ENCODE measurements around the gene MERTK.

MERTK gene

GRCh38 chr2:111984213-111984604, 85.8 kb downstream of the MERTK start:
- H3K27ac ChIP-seq (ENCODE audit: low read depth, low read length), result no peak overlapping the region

DNA sequence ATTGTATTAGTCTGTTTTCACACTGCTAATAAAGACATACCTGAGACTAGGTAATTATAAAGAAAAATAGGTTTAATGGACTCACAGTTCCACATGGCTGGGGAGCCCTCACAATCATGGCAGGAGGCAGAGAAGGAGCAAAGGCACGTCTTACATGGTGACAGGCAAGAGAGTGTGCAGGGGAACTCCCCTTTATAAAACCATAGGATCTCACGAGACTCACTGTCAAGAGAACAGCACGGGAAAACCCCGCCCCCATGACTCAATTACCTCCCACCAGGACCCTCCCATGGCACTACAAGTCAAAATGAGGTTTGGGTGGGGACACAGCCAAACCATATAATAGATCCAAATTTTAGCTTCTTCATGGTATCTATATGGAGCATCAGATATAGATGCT, 87.1 kb downstream of the MERTK start:
- Histone ChIP-seq H3K27me3 (ENCODE audit: control insufficient read depth in 5 of 5, insufficient read depth in 4 of 5, low read length in 5 of 5) (no peaks in the 10 kb centered on the region), H3K36me3 (ENCODE audit: control insufficient read depth in 5 of 5, insufficient read depth in 5 of 5, low read length in 5 of 5) (peaks cover 0 to 23% (median 14%) of the 10 kb centered on the region in 5 donors)

More at GRCh38 chr2:111984213-111984604, 85.8 kb downstream of the MERTK start:
- H3K27me3 ChIP-seq (ENCODE audit: control insufficient read depth in 5 of 5, insufficient read depth in 4 of 5, low read length in 5 of 5), result no peaks in the 10 kb centered on the region
- H3K36me3 ChIP-seq (ENCODE audit: control insufficient read depth in 5 of 5, insufficient read depth in 5 of 5, low read length in 5 of 5), result peaks cover 0 to 23% (median 14%) of the 10 kb centered on the region in 5 donors
- no peak overlapping the region for H3K9ac ChIP-seq (ENCODE audit: low read length in 5 of 5)
- H3K9me3 ChIP-seq (ENCODE audit: control insufficient read depth in 5 of 5, low read length in 5 of 5), result no peaks in the 10 kb centered on the region
- no peak overlapping the region for H3K4me3 ChIP-seq (ENCODE audit: low read depth in 1 of 5, low read length in 5 of 5)
- no peaks in the 10 kb centered on the region for H3K4me1 ChIP-seq (ENCODE audit: control insufficient read depth in 5 of 5, insufficient read depth in 5 of 5, low read length in 5 of 5)

GRCh38 chr2:111986116-111986900, 87.9 kb downstream of the MERTK start:
- Histone ChIP-seq H3K9me3 (ENCODE audit: control insufficient read depth in 5 of 5, low read length in 5 of 5) (no peaks in the 10 kb centered on the region), H3K27me3 (ENCODE audit: control insufficient read depth in 5 of 5, insufficient read depth in 4 of 5, low read length in 5 of 5) (no peaks in the 10 kb centered on the region), H3K9ac (ENCODE audit: low read length in 5 of 5) (no peak overlapping the region), H3K27ac (ENCODE audit: low read depth, low read length) (no peak overlapping the region), H3K36me3 (ENCODE audit: control insufficient read depth in 5 of 5, insufficient read depth in 5 of 5, low read length in 5 of 5) (peaks cover 0 to 23% (median 14%) of the 10 kb centered on the region in 5 donors), H3K4me3 (ENCODE audit: low read depth in 1 of 5, low read length in 5 of 5) (no peak overlapping the region), H3K4me1 (ENCODE audit: control insufficient read depth in 5 of 5, insufficient read depth in 5 of 5, low read length in 5 of 5) (no peaks in the 10 kb centered on the region)

More for the DNA sequence above, 87.1 kb downstream of the MERTK start:
- Histone ChIP-seq H3K4me1 (ENCODE audit: control insufficient read depth in 5 of 5, insufficient read depth in 5 of 5, low read length in 5 of 5) (no peaks in the 10 kb centered on the region), H3K9ac (ENCODE audit: low read length in 5 of 5) (no peak overlapping the region), H3K9me3 (ENCODE audit: control insufficient read depth in 5 of 5, low read length in 5 of 5) (no peaks in the 10 kb centered on the region), H3K4me3 (ENCODE audit: low read depth in 1 of 5, low read length in 5 of 5) (no peak overlapping the region), H3K27ac (ENCODE audit: low read depth, low read length) (no peak overlapping the region)

GRCh38 chr2:111990375-111990774, 92.0 kb downstream of the MERTK start:
- Histone ChIP-seq H3K27me3 (ENCODE audit: control insufficient read depth in 5 of 5, insufficient read depth in 4 of 5, low read length in 5 of 5) (no peaks in the 10 kb centered on the region), H3K27ac (ENCODE audit: low read depth, low read length) (no peak overlapping the region), H3K9me3 (ENCODE audit: control insufficient read depth in 5 of 5, low read length in 5 of 5) (no peaks in the 10 kb centered on the region), H3K9ac (ENCODE audit: low read length in 5 of 5) (no peak overlapping the region), H3K4me1 (ENCODE audit: control insufficient read depth in 5 of 5, insufficient read depth in 5 of 5, low read length in 5 of 5) (peaks cover 0 to 7% (median 0%) of the 10 kb centered on the region in 5 donors), H3K36me3 (ENCODE audit: control insufficient read depth in 5 of 5, insufficient read depth in 5 of 5, low read length in 5 of 5) (peaks cover 0 to 6% (median 0%) of the 10 kb centered on the region in 5 donors), H3K4me3 (ENCODE audit: low read depth in 1 of 5, low read length in 5 of 5) (no peak overlapping the region)

- no peaks in the 10 kb centered on the region for H3K27me3 ChIP-seq (ENCODE audit: control insufficient read depth in 5 of 5, insufficient read depth in 4 of 5, low read length in 5 of 5)
- peaks cover 0 to 9% (median 0%) of the 10 kb centered on the region in 5 donors for H3K36me3 ChIP-seq (ENCODE audit: control insufficient read depth in 5 of 5, insufficient read depth in 5 of 5, low read length in 5 of 5)
- H3K4me1 ChIP-seq (ENCODE audit: control insufficient read depth in 5 of 5, insufficient read depth in 5 of 5, low read length in 5 of 5), result peaks cover 0 to 7% (median 0%) of the 10 kb centered on the region in 5 donors
- H3K9me3 ChIP-seq (ENCODE audit: control insufficient read depth in 5 of 5, low read length in 5 of 5), result no peaks in the 10 kb centered on the region
- H3K4me3 ChIP-seq (ENCODE audit: low read depth in 1 of 5, low read length in 5 of 5), result no peak overlapping the region
- H3K9ac ChIP-seq (ENCODE audit: low read length in 5 of 5), result no peak overlapping the region
- no peak overlapping the region for H3K27ac ChIP-seq (ENCODE audit: low read depth, low read length)
Measured at GRCh38 chr2:111990856-111991255, 92.4 kb downstream of the MERTK start.

- no peaks in the 10 kb centered on the region for H3K27me3 ChIP-seq (ENCODE audit: control insufficient read depth in 5 of 5, insufficient read depth in 4 of 5, low read length in 5 of 5)
- no peak overlapping the region for H3K4me3 ChIP-seq (ENCODE audit: low read depth in 1 of 5, low read length in 5 of 5)
- peaks cover 0 to 7% (median 0%) of the 10 kb centered on the region in 5 donors for H3K4me1 ChIP-seq (ENCODE audit: control insufficient read depth in 5 of 5, insufficient read depth in 5 of 5, low read length in 5 of 5)
- no peak overlapping the region for H3K9ac ChIP-seq (ENCODE audit: low read length in 5 of 5)
- no peak overlapping the region for H3K27ac ChIP-seq (ENCODE audit: low read depth, low read length)
- no peaks in the 10 kb centered on the region for H3K9me3 ChIP-seq (ENCODE audit: control insufficient read depth in 5 of 5, low read length in 5 of 5)
- H3K36me3 ChIP-seq (ENCODE audit: control insufficient read depth in 5 of 5, insufficient read depth in 5 of 5, low read length in 5 of 5), result peaks cover 0 to 19% (median 0%) of the 10 kb centered on the region in 5 donors
Measured at GRCh38 chr2:111994042-111994441, 95.6 kb downstream of the MERTK start.

DNA sequence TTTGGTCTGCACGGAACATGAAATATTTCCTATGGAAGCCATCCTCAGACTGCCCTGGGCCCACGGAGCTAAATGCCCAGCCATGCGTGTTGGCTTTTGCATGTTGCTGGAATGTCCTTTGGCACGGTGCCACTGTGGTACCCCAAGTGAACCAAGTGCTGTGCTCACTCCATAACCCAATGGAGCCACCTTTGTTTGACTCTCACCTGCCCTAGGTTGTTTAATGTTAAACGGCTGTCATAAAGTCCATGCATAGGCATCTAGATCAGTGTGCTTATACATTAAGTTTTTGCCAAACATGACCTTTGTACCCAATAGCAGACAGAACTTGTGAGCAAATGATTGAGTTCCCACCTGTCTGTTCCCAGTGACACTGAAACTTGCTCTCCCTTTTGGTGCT, 96.7 kb downstream of the MERTK start:
- Histone ChIP-seq H3K36me3 (ENCODE audit: control insufficient read depth in 5 of 5, insufficient read depth in 5 of 5, low read length in 5 of 5) (peaks cover 0 to 19% (median 0%) of the 10 kb centered on the region in 5 donors), H3K27me3 (ENCODE audit: control insufficient read depth in 5 of 5, insufficient read depth in 4 of 5, low read length in 5 of 5) (no peaks in the 10 kb centered on the region), H3K4me3 (ENCODE audit: low read depth in 1 of 5, low read length in 5 of 5) (no peak overlapping the region), H3K27ac (ENCODE audit: low read depth, low read length) (no peak overlapping the region), H3K4me1 (ENCODE audit: control insufficient read depth in 5 of 5, insufficient read depth in 5 of 5, low read length in 5 of 5) (peaks cover 0 to 7% (median 0%) of the 10 kb centered on the region in 5 donors), H3K9ac (ENCODE audit: low read length in 5 of 5) (no peak overlapping the region), H3K9me3 (ENCODE audit: control insufficient read depth in 5 of 5, low read length in 5 of 5) (no peaks in the 10 kb centered on the region)

DNA sequence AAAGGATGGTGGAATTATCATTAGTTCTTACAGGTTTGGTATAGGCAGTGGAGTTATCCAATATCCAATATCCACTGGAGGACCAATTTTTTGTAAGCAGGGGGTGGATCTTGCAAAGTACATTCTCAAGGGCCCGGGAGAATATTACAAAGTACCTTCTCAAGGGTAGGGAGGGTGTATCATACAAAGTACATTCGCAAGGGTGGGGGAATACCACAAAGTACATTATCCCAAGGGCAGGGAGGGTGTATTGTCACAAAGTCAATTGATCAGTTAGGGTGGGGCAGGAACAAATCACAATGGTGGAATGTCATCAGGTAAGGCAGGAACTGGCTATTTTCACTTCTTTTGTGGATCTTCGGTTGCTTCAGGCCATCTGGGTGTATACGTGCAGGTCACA, 101.4 kb downstream of the MERTK start:
- Histone ChIP-seq H3K4me1 (ENCODE audit: control insufficient read depth in 5 of 5, insufficient read depth in 5 of 5, low read length in 5 of 5) (peaks cover 0 to 18% (median 8%) of the 10 kb centered on the region in 5 donors), H3K36me3 (ENCODE audit: control insufficient read depth in 5 of 5, insufficient read depth in 5 of 5, low read length in 5 of 5) (peaks cover 0 to 19% (median 0%) of the 10 kb centered on the region in 5 donors), H3K9ac (ENCODE audit: low read length in 5 of 5) (no peak overlapping the region), H3K27me3 (ENCODE audit: control insufficient read depth in 5 of 5, insufficient read depth in 4 of 5, low read length in 5 of 5) (no peaks in the 10 kb centered on the region), H3K9me3 (ENCODE audit: control insufficient read depth in 5 of 5, low read length in 5 of 5) (no peaks in the 10 kb centered on the region), H3K27ac (ENCODE audit: low read depth, low read length) (no peak overlapping the region), H3K4me3 (ENCODE audit: low read depth in 1 of 5, low read length in 5 of 5) (no peak overlapping the region)

DNA sequence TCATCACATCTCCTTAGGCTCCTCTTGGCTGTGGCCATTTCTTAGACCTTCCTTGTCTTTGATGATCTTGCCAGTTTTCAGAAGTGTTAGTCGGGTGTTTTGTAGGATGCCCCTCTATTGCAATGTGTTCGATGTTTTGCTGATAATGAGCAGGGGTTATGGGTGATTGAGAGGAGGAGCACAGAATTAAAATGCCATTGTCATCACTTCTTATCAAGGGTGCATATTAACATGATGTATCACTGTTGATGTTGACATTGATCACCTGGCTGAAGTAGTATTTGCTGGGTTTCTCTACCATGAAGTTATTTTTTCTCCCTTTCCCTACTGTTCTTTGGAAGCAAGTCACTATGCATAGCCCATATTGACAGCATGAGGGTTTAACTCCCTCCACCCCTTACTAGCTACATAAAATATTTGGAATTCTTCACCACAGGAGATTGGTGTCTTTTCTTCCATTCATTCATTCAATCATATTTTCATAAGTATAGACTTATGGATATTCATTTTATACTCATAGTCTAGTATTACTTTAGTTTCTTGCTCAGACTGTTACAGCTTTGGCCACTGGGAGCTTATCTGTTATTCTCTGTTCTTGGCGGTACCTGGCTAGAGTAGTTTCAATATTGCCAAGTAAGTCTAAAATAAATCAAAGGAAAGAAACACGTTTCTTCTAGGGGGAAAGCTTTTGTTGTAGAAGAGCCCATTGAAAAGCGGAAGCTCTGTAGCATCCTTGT, 102.2 kb downstream of the MERTK start:
- no peak overlapping the region for H3K27ac ChIP-seq (ENCODE audit: low read depth, low read length)
- H3K36me3 ChIP-seq (ENCODE audit: control insufficient read depth in 5 of 5, insufficient read depth in 5 of 5, low read length in 5 of 5), result peaks cover 0 to 14% (median 0%) of the 10 kb centered on the region in 5 donors
- H3K9ac ChIP-seq (ENCODE audit: low read length in 5 of 5), result no peak overlapping the region

DNA sequence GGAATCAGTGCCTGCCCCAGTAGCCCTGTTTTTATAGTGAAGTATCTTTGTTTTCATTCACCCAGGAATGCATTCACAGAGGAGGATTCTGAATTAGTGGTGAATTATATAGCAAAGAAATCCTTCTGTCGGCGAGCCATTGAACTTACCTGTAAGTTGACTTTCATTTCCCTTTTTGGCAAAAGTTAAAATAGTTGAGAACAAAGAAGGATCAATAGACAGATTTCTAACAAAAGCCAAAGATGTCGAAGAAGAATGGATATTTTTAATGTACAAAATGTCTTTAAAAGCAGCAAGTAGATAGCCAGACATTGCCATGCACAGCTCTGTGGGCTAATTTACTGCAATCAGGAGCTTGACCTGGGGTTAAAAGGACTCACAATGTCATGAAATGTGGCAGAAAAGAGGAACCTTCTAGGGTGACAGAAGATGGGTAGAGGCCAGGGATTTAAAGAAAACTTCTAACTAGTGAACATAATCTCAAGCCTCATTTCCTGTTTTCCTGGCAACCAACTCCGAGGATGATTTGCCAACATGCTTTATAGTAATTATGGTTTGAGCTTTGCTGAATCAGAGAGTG, 102.8 kb downstream of the MERTK start:
- Histone ChIP-seq H3K27me3 (ENCODE audit: control insufficient read depth in 5 of 5, insufficient read depth in 4 of 5, low read length in 5 of 5) (no peaks in the 10 kb centered on the region), H3K36me3 (ENCODE audit: control insufficient read depth in 5 of 5, insufficient read depth in 5 of 5, low read length in 5 of 5) (peaks cover 0 to 8% (median 0%) of the 10 kb centered on the region in 5 donors), H3K4me1 (ENCODE audit: control insufficient read depth in 5 of 5, insufficient read depth in 5 of 5, low read length in 5 of 5) (peaks cover 0 to 25% (median 9%) of the 10 kb centered on the region in 5 donors), H3K4me3 (ENCODE audit: low read depth in 1 of 5, low read length in 5 of 5) (no peak overlapping the region), H3K9me3 (ENCODE audit: control insufficient read depth in 5 of 5, low read length in 5 of 5) (no peaks in the 10 kb centered on the region), H3K9ac (ENCODE audit: low read length in 5 of 5) (no peak overlapping the region), H3K27ac (ENCODE audit: low read depth, low read length) (no peak overlapping the region)

More for the DNA sequence above, 102.2 kb downstream of the MERTK start:
- no peak overlapping the region for H3K4me3 ChIP-seq (ENCODE audit: low read depth in 1 of 5, low read length in 5 of 5)
- H3K27me3 ChIP-seq (ENCODE audit: control insufficient read depth in 5 of 5, insufficient read depth in 4 of 5, low read length in 5 of 5), result no peaks in the 10 kb centered on the region
- peaks cover 0 to 25% (median 8%) of the 10 kb centered on the region in 5 donors for H3K4me1 ChIP-seq (ENCODE audit: control insufficient read depth in 5 of 5, insufficient read depth in 5 of 5, low read length in 5 of 5)
- no peaks in the 10 kb centered on the region for H3K9me3 ChIP-seq (ENCODE audit: control insufficient read depth in 5 of 5, low read length in 5 of 5)
